Measurements from ENCODE around the gene PLEKHM3.

Gene PLEKHM3

GRCh38 chr2:207990784-207991183 lies 34.5 kb downstream of the PLEKHM3 start:
- no peak for DNase-seq (ENCODE audit: low read depth)

- no peak for DNase-seq (ENCODE audit: low read depth)
Measured at GRCh38 chr2:207988975-207989374, 36.4 kb downstream of the PLEKHM3 start.

- DNase-seq (ENCODE audit: low read depth): no peak
Measured at GRCh38 chr2:207987025-207987716, 38.2 kb downstream of the PLEKHM3 start.

GRCh38 chr2:207984765-207985480 lies 40.4 kb downstream of the PLEKHM3 start:
- DNase-seq (ENCODE audit: low read depth): no peak

- no peak for DNase-seq (ENCODE audit: low read depth)
Measured at GRCh38 chr2:207983641-207984042, 41.7 kb downstream of the PLEKHM3 start.

GRCh38 chr2:207978177-207978948 lies 47.0 kb downstream of the PLEKHM3 start:
- DNase-seq (ENCODE audit: low read depth): no peak

- DNase-seq (ENCODE audit: low read depth): no peak
Measured at GRCh38 chr2:207975921-207976320, 49.4 kb downstream of the PLEKHM3 start.

GRCh38 chr2:207974216-207974605 lies 51.1 kb downstream of the PLEKHM3 start:
- no peak for DNase-seq (ENCODE audit: low read depth)

GRCh38 chr2:207970826-207971180 lies 54.5 kb downstream of the PLEKHM3 start:
- no peak for DNase-seq (ENCODE audit: low read depth)

GRCh38 chr2:207970147-207970825 lies 55.0 kb downstream of the PLEKHM3 start:
- no peak for DNase-seq (ENCODE audit: low read depth)

GRCh38 chr2:207969249-207969648 lies 56.1 kb downstream of the PLEKHM3 start:
- DNase-seq (ENCODE audit: low read depth): no peak

GRCh38 chr2:207967121-207967520 lies 58.2 kb downstream of the PLEKHM3 start:
- no peak for DNase-seq (ENCODE audit: low read depth)

- no peak for DNase-seq (ENCODE audit: low read depth)
Measured at GRCh38 chr2:207960911-207961310, 64.4 kb downstream of the PLEKHM3 start.

- no peak for DNase-seq (ENCODE audit: low read depth)
Measured at GRCh38 chr2:207960090-207960489, 65.2 kb downstream of the PLEKHM3 start.

- no peak for DNase-seq (ENCODE audit: low read depth)
Measured at GRCh38 chr2:207956771-207957170, 68.6 kb downstream of the PLEKHM3 start.

- DNase-seq (ENCODE audit: low read depth): no peak
Measured at GRCh38 chr2:207955456-207955855, 69.9 kb downstream of the PLEKHM3 start.

- no peak for DNase-seq (ENCODE audit: low read depth)
Measured at GRCh38 chr2:207953354-207953753, 72.0 kb downstream of the PLEKHM3 start.

GRCh38 chr2:207952564-207953345 lies 72.6 kb downstream of the PLEKHM3 start:
- DNase-seq (ENCODE audit: low read depth): no peak

- no peak for DNase-seq (ENCODE audit: low read depth)
Measured at GRCh38 chr2:207951734-207952470, 73.4 kb downstream of the PLEKHM3 start.

GRCh38 chr2:207950761-207951114 lies 74.6 kb downstream of the PLEKHM3 start:
- DNase-seq (ENCODE audit: low read depth): no peak
